ENCODE results near the gene MAP3K6.

DNA sequence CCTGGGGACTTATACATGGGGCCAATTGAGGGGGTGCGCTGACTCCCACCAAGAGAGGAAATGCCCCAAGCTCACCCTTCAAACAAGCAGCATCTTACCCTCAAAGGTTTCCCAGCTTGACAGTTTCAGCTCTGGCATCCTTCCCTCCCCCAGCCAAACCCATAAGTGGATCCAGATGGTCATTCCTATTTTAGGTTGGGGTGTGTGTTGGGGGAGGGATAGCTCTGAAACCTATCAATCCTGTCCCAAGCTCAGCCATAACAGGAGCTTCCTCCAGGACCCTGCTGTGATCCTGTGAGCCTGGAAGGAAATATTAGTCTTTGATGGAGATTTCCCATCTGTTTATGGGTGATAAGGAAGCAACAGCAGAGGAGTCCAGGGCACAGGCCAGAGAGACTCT is 48.2 kb downstream of the MAP3K6 start:
- TF ChIP-seq TAF1 (IDR thresholded peaks at IDR 0.05; ENCODE audit: low read depth, low read length) (no peak), POLR2A (IDR thresholded peaks at IDR 0.05; ENCODE audit: low read depth, low read length) (no peak), POLR2AphosphoS5 (IDR thresholded peaks at IDR 0.05; ENCODE audit: low read depth, low read length) (no peak)

Measured in GM12891 (cell line).